ENCODE measurements around the gene PACRG.

The PACRG gene

DNA sequence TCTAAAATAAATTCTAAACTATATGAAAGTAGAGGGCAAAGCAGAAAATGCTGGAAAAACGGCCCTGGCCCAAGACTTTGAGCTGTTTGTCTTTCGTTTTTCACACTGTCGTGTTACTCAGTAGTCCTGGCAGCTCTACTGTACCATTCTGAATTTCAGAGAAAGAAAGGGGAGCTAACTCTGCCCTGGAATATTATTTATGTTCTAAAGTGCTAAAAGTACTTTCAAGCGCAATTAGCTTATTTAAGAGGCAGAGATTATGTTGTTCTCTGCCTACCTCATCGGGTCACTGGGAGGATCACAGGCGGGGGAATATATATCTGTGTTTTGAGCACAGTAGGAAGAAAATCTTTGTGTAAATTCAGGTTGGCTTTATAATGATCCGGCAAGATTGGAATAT, 534.3 kb downstream of the PACRG start:
- TF ChIP-seq, protein P1, sequence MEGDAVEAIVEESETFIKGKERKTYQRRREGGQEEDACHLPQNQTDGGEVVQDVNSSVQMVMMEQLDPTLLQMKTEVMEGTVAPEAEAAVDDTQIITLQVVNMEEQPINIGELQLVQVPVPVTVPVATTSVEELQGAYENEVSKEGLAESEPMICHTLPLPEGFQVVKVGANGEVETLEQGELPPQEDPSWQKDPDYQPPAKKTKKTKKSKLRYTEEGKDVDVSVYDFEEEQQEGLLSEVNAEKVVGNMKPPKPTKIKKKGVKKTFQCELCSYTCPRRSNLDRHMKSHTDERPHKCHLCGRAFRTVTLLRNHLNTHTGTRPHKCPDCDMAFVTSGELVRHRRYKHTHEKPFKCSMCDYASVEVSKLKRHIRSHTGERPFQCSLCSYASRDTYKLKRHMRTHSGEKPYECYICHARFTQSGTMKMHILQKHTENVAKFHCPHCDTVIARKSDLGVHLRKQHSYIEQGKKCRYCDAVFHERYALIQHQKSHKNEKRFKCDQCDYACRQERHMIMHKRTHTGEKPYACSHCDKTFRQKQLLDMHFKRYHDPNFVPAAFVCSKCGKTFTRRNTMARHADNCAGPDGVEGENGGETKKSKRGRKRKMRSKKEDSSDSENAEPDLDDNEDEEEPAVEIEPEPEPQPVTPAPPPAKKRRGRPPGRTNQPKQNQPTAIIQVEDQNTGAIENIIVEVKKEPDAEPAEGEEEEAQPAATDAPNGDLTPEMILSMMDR (IDR thresholded peaks at IDR 0.05; ENCODE audit: extremely low read depth, insufficient read depth, missing control alignments) = no peak
- in situ Hi-C loops (cut with MboI; ENCODE audit: low pct_unique_long_range_greater_than_20kb, low sequenced_read_pairs, unreplicated experiment) = no loop called here

DNA sequence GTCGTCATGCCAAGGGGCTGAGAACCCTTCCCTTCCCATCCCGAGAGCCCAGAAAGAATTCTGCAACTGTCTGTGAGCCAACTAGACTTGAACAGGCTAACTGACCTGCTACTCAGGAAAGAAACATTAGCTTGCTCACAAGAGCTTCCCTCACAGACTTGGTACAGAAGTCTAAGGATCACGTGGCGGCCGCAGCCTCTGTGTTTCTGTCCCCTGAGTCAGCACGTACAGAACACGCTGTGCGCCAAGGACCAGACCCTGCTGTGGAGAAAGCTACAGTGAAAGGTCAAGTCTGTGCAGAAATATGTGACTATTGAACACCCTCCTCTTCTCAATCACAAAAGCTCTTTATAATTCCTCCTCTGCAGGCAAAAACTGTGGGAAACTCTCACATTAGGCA, 535.4 kb downstream of the PACRG start:
- in situ Hi-C loops (cut with MboI; ENCODE audit: low pct_unique_long_range_greater_than_20kb, low sequenced_read_pairs, unreplicated experiment) = no loop called here
- no peak for DNase-seq (ENCODE audit: low spot score)
- TF ChIP-seq, protein P1 (IDR thresholded peaks at IDR 0.05; ENCODE audit: extremely low read depth, insufficient read depth, missing control alignments) = no peak

More for the DNA sequence above, 534.3 kb downstream of the PACRG start:
- no peak for DNase-seq (ENCODE audit: low spot score)

DNA sequence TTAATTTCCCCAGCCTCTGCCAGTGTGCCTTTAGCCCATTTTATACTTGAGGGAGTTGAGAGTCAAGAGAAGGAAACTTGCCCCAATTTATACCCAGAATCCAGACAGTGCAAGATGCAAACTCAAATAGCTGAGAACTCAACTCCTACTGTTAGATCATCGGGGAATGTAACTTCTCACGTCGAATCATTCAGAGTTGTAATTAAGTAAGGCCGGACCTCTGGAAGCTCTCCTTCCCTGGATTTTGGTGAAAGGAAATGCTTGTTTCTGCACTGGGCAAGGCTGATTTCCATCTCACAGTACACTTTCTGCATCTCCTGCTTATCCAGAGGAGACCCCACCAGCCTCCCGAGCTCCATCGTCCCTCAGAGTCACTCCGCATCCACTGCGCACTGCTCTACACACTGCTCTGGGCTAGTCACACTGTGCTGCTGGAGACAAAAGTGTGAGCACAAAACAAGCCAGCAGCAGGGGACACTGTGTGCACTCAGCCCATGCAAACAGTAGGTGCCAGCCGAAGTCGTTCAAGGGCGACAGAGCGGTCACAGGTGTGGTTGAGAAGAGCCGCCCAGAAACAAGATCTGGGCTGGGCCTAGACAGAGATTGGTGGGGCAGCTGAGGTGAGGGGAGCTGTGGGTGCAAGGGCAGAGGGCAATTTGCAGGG, 536.4 kb downstream of the PACRG start:
- in situ Hi-C loops (cut with MboI; ENCODE audit: low pct_unique_long_range_greater_than_20kb, low sequenced_read_pairs, unreplicated experiment) = no loop called here
- no peak for DNase-seq (ENCODE audit: low spot score)
- TF ChIP-seq, protein P1 (IDR thresholded peaks at IDR 0.05; ENCODE audit: extremely low read depth, insufficient read depth, missing control alignments) = no peak

DNA sequence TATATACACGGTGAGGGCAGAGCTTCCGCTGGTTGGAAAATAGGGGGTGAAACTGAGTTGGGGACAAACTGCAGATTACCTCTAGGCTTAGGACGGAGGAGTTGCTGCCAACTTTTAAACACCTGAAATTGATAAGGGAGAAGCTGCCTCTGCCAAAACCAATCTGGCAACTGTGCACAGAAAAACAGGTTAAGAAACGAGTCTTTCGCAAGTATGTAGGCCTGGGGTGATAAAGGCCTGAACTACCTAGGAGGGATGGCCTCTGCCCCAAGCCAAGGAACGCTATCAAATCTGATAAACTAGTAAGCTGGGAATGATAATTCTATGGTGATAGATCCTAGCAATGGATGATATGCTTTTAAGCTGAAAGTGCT, 536.9 kb downstream of the PACRG start:
- TF ChIP-seq, protein P1 (IDR thresholded peaks at IDR 0.05; ENCODE audit: extremely low read depth, insufficient read depth, missing control alignments) = no peak
- in situ Hi-C loops (cut with MboI; ENCODE audit: low pct_unique_long_range_greater_than_20kb, low sequenced_read_pairs, unreplicated experiment) = no loop called here
- DNase-seq (ENCODE audit: low spot score) = no peak

DNA sequence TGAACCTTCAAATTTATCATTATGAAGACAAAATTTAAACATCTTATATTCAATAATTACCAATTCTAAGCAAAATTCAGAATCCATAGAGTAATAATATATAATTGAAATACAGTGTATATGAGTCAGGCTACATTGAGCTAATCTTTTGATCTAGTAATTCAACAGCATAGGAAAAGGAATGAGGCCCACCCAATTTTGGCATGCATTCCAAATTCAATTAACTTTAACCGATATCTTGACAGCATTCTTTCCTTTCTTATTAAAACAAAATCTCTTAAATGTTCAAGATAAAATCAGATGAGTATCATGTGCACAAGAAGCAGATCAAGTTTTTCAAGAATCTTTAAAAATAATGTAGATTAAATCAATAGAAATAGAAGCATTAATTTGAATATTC, 553.9 kb downstream of the PACRG start:
- in situ Hi-C loops (cut with MboI; ENCODE audit: low pct_unique_long_range_greater_than_20kb, low sequenced_read_pairs, unreplicated experiment) = no loop called here
- TF ChIP-seq, protein P1 (IDR thresholded peaks at IDR 0.05; ENCODE audit: extremely low read depth, insufficient read depth, missing control alignments) = no peak
- no peak for DNase-seq (ENCODE audit: low spot score)

DNA sequence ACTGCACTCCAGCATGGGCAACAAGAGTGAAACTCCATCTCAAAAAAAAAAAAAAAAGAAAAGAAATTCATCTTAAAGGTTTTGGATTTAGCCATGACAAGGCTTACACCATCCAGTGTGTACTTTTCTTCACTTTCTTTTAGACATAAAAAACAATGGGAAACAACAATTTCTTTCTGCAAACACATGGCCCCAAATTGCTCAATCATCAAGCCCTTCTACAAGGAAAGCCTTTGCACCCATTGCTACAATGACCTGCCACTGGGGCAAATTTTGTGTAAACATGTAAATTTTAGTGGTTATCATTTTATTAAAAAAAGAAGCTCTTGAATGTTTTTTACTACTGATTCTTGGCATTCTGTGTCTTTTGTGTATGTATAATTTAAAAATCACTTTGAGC, 554.9 kb downstream of the PACRG start:
- in situ Hi-C loops (cut with MboI; ENCODE audit: low pct_unique_long_range_greater_than_20kb, low sequenced_read_pairs, unreplicated experiment) = no loop called here
- TF ChIP-seq, protein P1 (IDR thresholded peaks at IDR 0.05; ENCODE audit: extremely low read depth, insufficient read depth, missing control alignments) = no peak
- no peak for DNase-seq (ENCODE audit: low spot score)

Data from GM13977 (cell line).